CD4-positive, alpha-beta T cell (primary cell): ENCODE results near the gene LIN54. TPM values are rescaled to one million over a fixed set of nuclear protein-coding genes. Genes with fewer than 3 reads are reported as not detected.

Source experiments
- ATAC-seq: fragments of 200-7000 bp; cut with Tn5 transposase; one replicate; pipeline ENCODE4 v1.10.0; 2022; ENCODE audit warnings: mild to moderate bottlenecking; ENCODE audit not compliant: poor library complexity
- CTCF ChIA-PET: fragments of 350-600 bp; sonication (Branson Sonifier 250); formaldehyde crosslinking; loops from one replicate; lab custom pipeline; 2021; ENCODE audit warnings: antibody characterized with exemption, inconsistent platforms; lab: Charles Lee
- POLR2A ChIA-PET: fragments of 350-600 bp; sonication (Branson Sonifier 250); formaldehyde crosslinking; loops from one replicate; lab custom pipeline; 2021; ENCODE audit warnings: antibody characterized with exemption, inconsistent platforms; lab: Charles Lee
- DNase-seq, 14 experiments: peaks; one replicate each; pipeline ENCODE4 v3.0.0-alpha.2; 2013 to 2020; ENCODE audit warnings: mixed read lengths in 2 of 14
- H3K27ac ChIP-seq, 2 donors: one replicate each; pipeline versions ENCODE4 v1.5.1 to v1.7.0; 2013; ENCODE audit warnings: low read length in 2 of 2, low read depth in 1 of 2, mild to moderate bottlenecking in 1 of 2
- H3K27me3 ChIP-seq, 2 experiments: 1 replicate in 1 of 2; 2 replicates in 1 of 2; pipeline versions ENCODE4 v1.6.1 to v1.7.0; 2013; ENCODE audit warnings: low read length in 2 of 2, control low read depth in 1 of 2, mild to moderate bottlenecking in 1 of 2, moderate library complexity in 1 of 2; ENCODE audit not compliant: insufficient read depth in 2 of 2, control insufficient read depth in 1 of 2
- H3K36me3 ChIP-seq: one replicate; pipeline ENCODE4 v1.6.1; 2013; ENCODE audit warnings: low read length, control low read depth; ENCODE audit not compliant: insufficient read depth
- H3K4me1 ChIP-seq: one replicate; pipeline ENCODE4 v1.6.1; 2013; ENCODE audit warnings: low read length, control low read depth; ENCODE audit not compliant: insufficient read depth
- H3K4me3 ChIP-seq: one replicate; pipeline ENCODE4 v1.5.1; 2013; ENCODE audit warnings: mild to moderate bottlenecking, low read length, moderate library complexity
- H3K9me3 ChIP-seq, 2 experiments: 1 replicate in 1 of 2; 2 replicates in 1 of 2; pipeline versions ENCODE4 v1.6.1 to v1.7.0; 2013; ENCODE audit warnings: low read length in 2 of 2, mild to moderate bottlenecking in 2 of 2, control low read depth in 1 of 2, moderate library complexity in 1 of 2; ENCODE audit not compliant: control insufficient read depth in 1 of 2, insufficient read depth in 1 of 2
- H3K27ac Mint-ChIP-seq: one replicate; pipeline ENCODE4 v1.8.0; 2020; ENCODE audit warnings: mixed read lengths
- H3K27me3 Mint-ChIP-seq: one replicate; pipeline ENCODE4 v1.8.0; 2021; ENCODE audit warnings: mixed read lengths
- H3K36me3 Mint-ChIP-seq: one replicate; pipeline ENCODE4 v1.8.0; 2021; ENCODE audit warnings: low read depth, mixed read lengths
- H3K4me1 Mint-ChIP-seq: one replicate; pipeline ENCODE4 v1.8.0; 2021; ENCODE audit warnings: low read depth, mixed read lengths
- H3K4me3 Mint-ChIP-seq: one replicate; pipeline ENCODE4 v1.8.0; 2020; ENCODE audit warnings: mild to moderate bottlenecking, mixed read lengths
- H3K9me3 Mint-ChIP-seq: one replicate; pipeline ENCODE4 v1.8.0; 2020; ENCODE audit warnings: mixed read lengths
- intact Hi-C, 2 experiments: fragments of 100-400 bp; cut with DNase I in 1 of 2; cut with micrococcal nuclease in 1 of 2; formaldehyde crosslinking; loops; one replicate each; pipeline versions ENCODE4 v1.15.1 to v1.9.0; 2023 to 2025; cut with DNase I, micrococcal nuclease
- total RNA-seq, 174 experiments: library from RNA in 2 of 174; stranded (reverse) in 2 of 174; gene quantifications; one replicate each; pipeline ENCODE4 v1.2.3 and lab custom pipeline; 2021 to 2026
- TF ChIP-seq, protein P1 (sequence below): fragments of 200-600 bp; IDR thresholded peaks from one replicate; pipeline ENCODE4 v1.8.0; 2022; ENCODE audit warnings: antibody characterized with exemption, mild to moderate bottlenecking

The LIN54 gene
- total RNA-seq, 2 experiments from 2014 or later = 11.0 to 12.1 TPM

DNA sequence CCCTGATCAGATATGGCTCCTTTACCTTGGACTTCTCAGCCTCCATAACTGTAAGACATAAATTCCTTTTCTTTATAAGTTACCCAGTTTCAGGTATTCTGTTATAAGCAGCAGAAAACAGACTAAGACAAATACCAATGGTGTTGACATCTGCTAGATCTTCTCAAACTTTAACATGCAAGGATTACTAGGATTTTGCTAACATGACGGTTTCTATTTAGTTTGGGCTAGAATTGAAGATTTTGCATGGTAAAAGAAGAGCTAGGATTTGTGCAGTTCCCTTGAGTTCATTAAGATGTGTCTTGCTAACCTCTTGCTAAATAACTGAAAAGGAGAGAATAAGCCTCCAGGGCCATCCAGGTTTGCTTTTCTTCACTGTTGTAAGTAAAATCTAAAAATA, 19.1 kb upstream of the LIN54 start:
- no peak overlapping the region for H3K27ac Mint-ChIP-seq
- H3K9me3 Mint-ChIP-seq = peaks cover 2% of the 10 kb centered on the region
- Histone ChIP-seq H3K9me3 (peaks cover 0 to 7% of the 10 kb centered on the region in 2 experiments), H3K27ac (no peak overlapping the region), H3K4me1 (peaks cover 3% of the 10 kb centered on the region), H3K36me3 (no peaks in the 10 kb centered on the region), H3K4me3 (no peak overlapping the region), H3K27me3 (no peaks in the 10 kb centered on the region)
- ATAC-seq (no peak), DNase-seq (no peak)
- POLR2A ChIA-PET = no interaction called here
- CTCF ChIA-PET = no interaction called here
- H3K4me3 Mint-ChIP-seq = no peak overlapping the region
- TF ChIP-seq, protein P1, sequence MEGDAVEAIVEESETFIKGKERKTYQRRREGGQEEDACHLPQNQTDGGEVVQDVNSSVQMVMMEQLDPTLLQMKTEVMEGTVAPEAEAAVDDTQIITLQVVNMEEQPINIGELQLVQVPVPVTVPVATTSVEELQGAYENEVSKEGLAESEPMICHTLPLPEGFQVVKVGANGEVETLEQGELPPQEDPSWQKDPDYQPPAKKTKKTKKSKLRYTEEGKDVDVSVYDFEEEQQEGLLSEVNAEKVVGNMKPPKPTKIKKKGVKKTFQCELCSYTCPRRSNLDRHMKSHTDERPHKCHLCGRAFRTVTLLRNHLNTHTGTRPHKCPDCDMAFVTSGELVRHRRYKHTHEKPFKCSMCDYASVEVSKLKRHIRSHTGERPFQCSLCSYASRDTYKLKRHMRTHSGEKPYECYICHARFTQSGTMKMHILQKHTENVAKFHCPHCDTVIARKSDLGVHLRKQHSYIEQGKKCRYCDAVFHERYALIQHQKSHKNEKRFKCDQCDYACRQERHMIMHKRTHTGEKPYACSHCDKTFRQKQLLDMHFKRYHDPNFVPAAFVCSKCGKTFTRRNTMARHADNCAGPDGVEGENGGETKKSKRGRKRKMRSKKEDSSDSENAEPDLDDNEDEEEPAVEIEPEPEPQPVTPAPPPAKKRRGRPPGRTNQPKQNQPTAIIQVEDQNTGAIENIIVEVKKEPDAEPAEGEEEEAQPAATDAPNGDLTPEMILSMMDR = no peak
- H3K36me3 Mint-ChIP-seq = peaks cover 3% of the 10 kb centered on the region
- H3K27me3 Mint-ChIP-seq = peaks cover 11% of the 10 kb centered on the region
- intact Hi-C loops = loop anchor here in 1 of 2 experiments (10.0 kb wide), 1 partner anchor 1555 kb away; the partner anchor contains the start of gene CDS1
- peaks cover 3% of the 10 kb centered on the region for H3K4me1 Mint-ChIP-seq

DNA sequence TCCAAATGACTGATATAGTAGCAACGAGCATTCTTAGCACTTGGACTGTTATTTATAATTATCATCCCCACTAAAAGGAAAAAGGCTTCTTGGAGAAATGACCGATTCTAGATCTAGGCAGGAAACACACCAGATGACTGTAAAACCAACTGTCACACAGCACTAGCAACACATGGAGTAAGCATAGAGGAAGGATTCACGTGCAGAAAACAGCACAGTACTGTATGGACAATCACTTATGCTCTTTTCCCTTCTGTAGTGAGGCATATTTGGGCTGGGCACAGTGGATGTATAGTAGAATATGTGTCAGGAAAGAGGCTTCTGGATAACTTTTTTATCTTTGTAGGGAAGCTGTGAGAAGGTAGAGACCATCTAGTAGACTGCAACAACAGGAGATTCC, 18.4 kb upstream of the LIN54 start:
- Histone ChIP-seq H3K27ac (no peak overlapping the region), H3K36me3 (no peaks in the 10 kb centered on the region), H3K4me1 (peaks cover 2% of the 10 kb centered on the region), H3K27me3 (no peaks in the 10 kb centered on the region), H3K9me3 (peaks cover 0 to 12% of the 10 kb centered on the region in 2 experiments), H3K4me3 (no peak overlapping the region)
- ATAC-seq (no peak), DNase-seq (no peak)
- CTCF ChIA-PET = no interaction called here
- Mint-ChIP-seq H3K36me3 (no peaks in the 10 kb centered on the region), H3K9me3 (peaks cover 2% of the 10 kb centered on the region), H3K27me3 (peaks cover 11% of the 10 kb centered on the region), H3K4me1 (no peaks in the 10 kb centered on the region), H3K4me3 (no peak overlapping the region), H3K27ac (no peak overlapping the region)
- POLR2A ChIA-PET = no interaction called here
- TF ChIP-seq, protein P1 = no peak
- intact Hi-C loops = no loop called here

DNA sequence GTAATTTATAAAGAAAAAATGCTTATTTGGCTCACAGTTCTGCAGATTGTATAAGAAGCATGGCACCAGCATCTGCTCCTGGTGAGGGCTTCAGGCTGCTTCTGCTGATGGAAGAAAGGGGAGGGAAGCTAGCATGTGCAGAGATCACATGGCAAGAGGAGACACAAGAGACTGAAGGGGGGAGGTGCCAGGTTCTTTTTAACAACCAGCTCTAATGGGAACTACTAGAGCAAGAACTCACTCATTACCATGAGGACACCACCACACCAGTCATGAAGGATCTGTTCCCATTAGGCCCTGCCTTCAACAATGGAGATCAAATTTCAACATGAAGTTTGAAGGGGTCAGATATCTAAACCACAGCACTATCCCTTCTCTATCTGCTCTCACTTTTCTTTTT, 14.9 kb upstream of the LIN54 start:
- Histone ChIP-seq H3K27me3 (no peaks in the 10 kb centered on the region), H3K27ac (no peak overlapping the region), H3K36me3 (no peaks in the 10 kb centered on the region), H3K9me3 (peaks cover 0 to 12% of the 10 kb centered on the region in 2 experiments), H3K4me3 (no peak overlapping the region), H3K4me1 (no peaks in the 10 kb centered on the region)
- ChIA-PET POLR2A (interaction anchor here (2.1 kb wide), 1 partner anchor 9 kb away, joined by 6 read pairs; the partner anchor contains the start of gene COPS4), CTCF (interaction anchor here (0.7 kb wide), 1 partner anchor 255 kb away, joined by 3 read pairs; no protein-coding TSS in a partner anchor)
- intact Hi-C loops = no loop called here
- DNase-seq (no peak), ATAC-seq (no peak)
- Mint-ChIP-seq H3K36me3 (no peaks in the 10 kb centered on the region), H3K4me3 (no peak overlapping the region), H3K9me3 (peaks cover 2% of the 10 kb centered on the region), H3K4me1 (no peaks in the 10 kb centered on the region), H3K27me3 (peaks cover 11% of the 10 kb centered on the region), H3K27ac (no peak overlapping the region)
- TF ChIP-seq, protein P1 = no peak
